ENCODE data around the gene TNFSF10. TPM values are rescaled to one million over a fixed set of nuclear protein-coding genes. Genes with fewer than 3 reads are reported as not detected.

The TNFSF10 gene
- total RNA-seq, 5 donors from 2014 or later (not counting 1 experiment from before 2014, with no cell fraction given): 22.3 to 49.7 (median 35.8) TPM

- ATAC-seq (replicated peaks in 1 of 4) (no peak), DNase-seq (no peak)
- Mint-ChIP-seq H3K27me3 (no peaks in the 10 kb centered on the region), H3K9me3 (no peaks in the 10 kb centered on the region), H3K27ac (peak overlapping the region; percentile 66), H3K4me1 (peaks cover 31 to 49% (median 49%) of the 10 kb centered on the region in 3 donors), H3K36me3 (no peaks in the 10 kb centered on the region), H3K4me3 (peak overlapping the region in 2 of 3 donors; percentile 4 to 57)
- Histone ChIP-seq H3K36me3 (ENCODE audit: control insufficient read depth in 2 of 2, extremely low read depth in 1 of 2, insufficient read depth in 1 of 2, low read length in 1 of 2) (no peaks in the 10 kb centered on the region), H3K4me3 (ENCODE audit: control insufficient read depth in 1 of 2, extremely low read depth in 1 of 2, low read length in 1 of 2) (no peak overlapping the region), H3K27ac (ENCODE audit: low read length) (no peak overlapping the region), H3K9me3 (no peaks in the 10 kb centered on the region), H3K4me1 (ENCODE audit: control insufficient read depth in 1 of 2, extremely low read depth in 1 of 2, insufficient read depth in 2 of 2, low read length in 2 of 2) (peaks cover 7 to 11% of the 10 kb centered on the region in 2 experiments), H3K27me3 (replicated peaks in 1 of 2; ENCODE audit: control insufficient read depth in 2 of 2, extremely low read depth in 1 of 2, insufficient read depth in 2 of 2, low read length in 1 of 2) (no peaks in the 10 kb centered on the region)
- ChIA-PET CTCF (interaction anchor here in 1 of 2 donors (0.6 to 0.7 kb wide), 2 partner anchors 26 to 77 kb away, joined by 3 to 9 read pairs; no protein-coding TSS in a partner anchor), POLR2A (interaction anchor here in 1 of 2 donors (0.6 kb wide), 1 partner anchor 16 kb away, joined by 5 read pairs; no protein-coding TSS in a partner anchor)
Observed at GRCh38 chr3:172546628-172547214, 23.5 kb upstream of the TNFSF10 start.

GRCh38 chr3:172546105-172546504 is 22.9 kb upstream of the TNFSF10 start:
- POLR2A ChIA-PET: no interaction called here
- no peaks in the 10 kb centered on the region for H3K36me3 ChIP-seq (ENCODE audit: control insufficient read depth in 2 of 2, extremely low read depth in 1 of 2, insufficient read depth in 1 of 2, low read length in 1 of 2)
- no peaks in the 10 kb centered on the region for H3K36me3 Mint-ChIP-seq
- no peaks in the 10 kb centered on the region for H3K9me3 Mint-ChIP-seq
- H3K27ac ChIP-seq (ENCODE audit: low read length): no peak overlapping the region
- WGBS (ENCODE audit: insufficient coverage): 100% methylated on average over 2 of the region's 3 CpGs
- H3K27ac Mint-ChIP-seq: no peak overlapping the region
- DNase-seq (no peak), ATAC-seq (replicated peaks in 1 of 4) (no peak)
- H3K4me3 ChIP-seq (ENCODE audit: control insufficient read depth in 1 of 2, extremely low read depth in 1 of 2, low read length in 1 of 2): no peak overlapping the region
- peaks cover 7 to 11% of the 10 kb centered on the region in 2 experiments for H3K4me1 ChIP-seq (ENCODE audit: control insufficient read depth in 1 of 2, extremely low read depth in 1 of 2, insufficient read depth in 2 of 2, low read length in 2 of 2)
- H3K27me3 ChIP-seq (replicated peaks in 1 of 2; ENCODE audit: control insufficient read depth in 2 of 2, extremely low read depth in 1 of 2, insufficient read depth in 2 of 2, low read length in 1 of 2): no peaks in the 10 kb centered on the region
- H3K4me1 Mint-ChIP-seq: peaks cover 29 to 44% (median 43%) of the 10 kb centered on the region in 3 donors
- no peaks in the 10 kb centered on the region for H3K9me3 ChIP-seq
- CTCF ChIA-PET: no interaction called here
- H3K27me3 Mint-ChIP-seq: no peaks in the 10 kb centered on the region
- H3K4me3 Mint-ChIP-seq: peak overlapping the region in 1 of 3 donors; percentile 57

GRCh38 chr3:172544404-172544803 is 21.2 kb upstream of the TNFSF10 start:
- Histone ChIP-seq H3K4me1 (ENCODE audit: control insufficient read depth in 1 of 2, extremely low read depth in 1 of 2, insufficient read depth in 2 of 2, low read length in 2 of 2) (peaks cover 7 to 9% of the 10 kb centered on the region in 2 experiments), H3K27me3 (replicated peaks in 1 of 2; ENCODE audit: control insufficient read depth in 2 of 2, extremely low read depth in 1 of 2, insufficient read depth in 2 of 2, low read length in 1 of 2) (no peaks in the 10 kb centered on the region), H3K9me3 (no peaks in the 10 kb centered on the region), H3K27ac (ENCODE audit: low read length) (no peak overlapping the region), H3K36me3 (ENCODE audit: control insufficient read depth in 2 of 2, extremely low read depth in 1 of 2, insufficient read depth in 1 of 2, low read length in 1 of 2) (no peaks in the 10 kb centered on the region), H3K4me3 (ENCODE audit: control insufficient read depth in 1 of 2, extremely low read depth in 1 of 2, low read length in 1 of 2) (no peak overlapping the region)
- Mint-ChIP-seq H3K27ac (no peak overlapping the region), H3K4me3 (no peak overlapping the region), H3K9me3 (no peaks in the 10 kb centered on the region), H3K27me3 (no peaks in the 10 kb centered on the region), H3K4me1 (peaks cover 25 to 42% (median 40%) of the 10 kb centered on the region in 3 donors), H3K36me3 (no peaks in the 10 kb centered on the region)
- POLR2A ChIA-PET: no interaction called here
- CTCF ChIA-PET: no interaction called here
- whole genome bisulfite sequencing (ENCODE audit: insufficient coverage): no CpG with 5 or more reads among the region's 2 CpGs
- DNase-seq (no peak), ATAC-seq (replicated peaks in 1 of 4) (no peak)

- Histone ChIP-seq H3K4me1 (ENCODE audit: control insufficient read depth in 1 of 2, extremely low read depth in 1 of 2, insufficient read depth in 2 of 2, low read length in 2 of 2) (peaks cover 7 to 9% of the 10 kb centered on the region in 2 experiments), H3K9me3 (no peaks in the 10 kb centered on the region), H3K36me3 (ENCODE audit: control insufficient read depth in 2 of 2, extremely low read depth in 1 of 2, insufficient read depth in 1 of 2, low read length in 1 of 2) (no peaks in the 10 kb centered on the region), H3K4me3 (ENCODE audit: control insufficient read depth in 1 of 2, extremely low read depth in 1 of 2, low read length in 1 of 2) (no peak overlapping the region), H3K27ac (ENCODE audit: low read length) (no peak overlapping the region), H3K27me3 (replicated peaks in 1 of 2; ENCODE audit: control insufficient read depth in 2 of 2, extremely low read depth in 1 of 2, insufficient read depth in 2 of 2, low read length in 1 of 2) (no peaks in the 10 kb centered on the region)
- POLR2A ChIA-PET: no interaction called here
- no peaks in the 10 kb centered on the region for H3K9me3 Mint-ChIP-seq
- DNase-seq (no peak), ATAC-seq (replicated peaks in 1 of 4) (no peak)
- CTCF ChIA-PET: no interaction called here
- no peak overlapping the region for H3K4me3 Mint-ChIP-seq
- no CpG with 5 or more reads among the region's 2 CpGs for WGBS (ENCODE audit: insufficient coverage)
- H3K27me3 Mint-ChIP-seq: no peaks in the 10 kb centered on the region
- H3K36me3 Mint-ChIP-seq: no peaks in the 10 kb centered on the region
- no peak overlapping the region for H3K27ac Mint-ChIP-seq
- H3K4me1 Mint-ChIP-seq: peaks cover 25 to 45% (median 44%) of the 10 kb centered on the region in 3 donors
Observed at GRCh38 chr3:172543884-172544283, 20.7 kb upstream of the TNFSF10 start.

DNA sequence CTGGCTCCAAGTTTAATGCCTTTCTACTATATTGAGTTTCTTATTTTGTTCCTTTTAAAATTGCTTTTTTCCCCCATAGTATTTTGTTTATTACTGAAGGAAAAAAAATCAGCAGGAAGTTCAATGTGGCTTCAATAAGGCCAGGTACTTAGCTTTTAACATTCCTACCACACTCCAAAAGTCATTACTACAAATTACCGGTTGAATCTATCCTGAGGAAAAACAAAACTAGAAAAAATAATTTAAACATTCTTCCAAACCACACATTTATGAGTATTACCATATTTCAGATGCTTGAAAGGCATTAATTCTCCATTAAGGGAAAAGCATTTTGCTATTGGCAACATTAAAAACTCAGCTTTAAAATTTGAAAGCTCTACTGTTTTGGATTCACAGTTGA is 20.2 kb upstream of the TNFSF10 start:
- Mint-ChIP-seq H3K27me3 (no peaks in the 10 kb centered on the region), H3K9me3 (no peaks in the 10 kb centered on the region), H3K4me3 (no peak overlapping the region), H3K4me1 (peaks cover 30 to 48% (median 45%) of the 10 kb centered on the region in 3 donors), H3K27ac (no peak overlapping the region), H3K36me3 (no peaks in the 10 kb centered on the region)
- no peak for DNase-seq
- H3K9me3 ChIP-seq: no peaks in the 10 kb centered on the region
- H3K4me3 ChIP-seq (ENCODE audit: control insufficient read depth in 1 of 2, extremely low read depth in 1 of 2, low read length in 1 of 2): no peak overlapping the region
- ChIA-PET CTCF (no interaction called here), POLR2A (no interaction called here)
- no peak overlapping the region for H3K27ac ChIP-seq (ENCODE audit: low read length)
- H3K27me3 ChIP-seq (replicated peaks in 1 of 2; ENCODE audit: control insufficient read depth in 2 of 2, extremely low read depth in 1 of 2, insufficient read depth in 2 of 2, low read length in 1 of 2): no peaks in the 10 kb centered on the region
- H3K36me3 ChIP-seq (ENCODE audit: control insufficient read depth in 2 of 2, extremely low read depth in 1 of 2, insufficient read depth in 1 of 2, low read length in 1 of 2): no peaks in the 10 kb centered on the region
- peaks cover 9% of the 10 kb centered on the region in 2 experiments for H3K4me1 ChIP-seq (ENCODE audit: control insufficient read depth in 1 of 2, extremely low read depth in 1 of 2, insufficient read depth in 2 of 2, low read length in 2 of 2)
- no peak for ATAC-seq (replicated peaks in 1 of 4)
- no CpG with 5 or more reads among the region's 1 CpG for WGBS (ENCODE audit: insufficient coverage)

- peaks cover 10 to 13% of the 10 kb centered on the region in 2 experiments for H3K4me1 ChIP-seq (ENCODE audit: control insufficient read depth in 1 of 2, extremely low read depth in 1 of 2, insufficient read depth in 2 of 2, low read length in 2 of 2)
- CTCF ChIA-PET: no interaction called here
- no peak overlapping the region for H3K27ac ChIP-seq (ENCODE audit: low read length)
- H3K36me3 Mint-ChIP-seq: no peaks in the 10 kb centered on the region
- no peaks in the 10 kb centered on the region for H3K9me3 ChIP-seq
- ATAC-seq (replicated peaks in 1 of 4) (no peak), DNase-seq (no peak)
- H3K27ac Mint-ChIP-seq: no peak overlapping the region
- no peaks in the 10 kb centered on the region for H3K27me3 Mint-ChIP-seq
- no peaks in the 10 kb centered on the region for H3K27me3 ChIP-seq (replicated peaks in 1 of 2; ENCODE audit: control insufficient read depth in 2 of 2, extremely low read depth in 1 of 2, insufficient read depth in 2 of 2, low read length in 1 of 2)
- H3K4me1 Mint-ChIP-seq: peaks cover 34 to 49% (median 46%) of the 10 kb centered on the region in 3 donors
- no peak overlapping the region for H3K4me3 ChIP-seq (ENCODE audit: control insufficient read depth in 1 of 2, extremely low read depth in 1 of 2, low read length in 1 of 2)
- WGBS (ENCODE audit: insufficient coverage): no CpG with 5 or more reads among the region's 3 CpGs
- H3K4me3 Mint-ChIP-seq: no peak overlapping the region
- no peaks in the 10 kb centered on the region for H3K36me3 ChIP-seq (ENCODE audit: control insufficient read depth in 2 of 2, extremely low read depth in 1 of 2, insufficient read depth in 1 of 2, low read length in 1 of 2)
- POLR2A ChIA-PET: no interaction called here
- no peaks in the 10 kb centered on the region for H3K9me3 Mint-ChIP-seq
Observed at GRCh38 chr3:172542999-172543398, 19.8 kb upstream of the TNFSF10 start.

All from T-cell (primary cell).